WERI-Rb-1 (cell line): ENCODE results near the gene SIGLEC12.

ENCODE experiments used
- DNase-seq: peaks from one replicate; pipeline ENCODE4 v3.0.0-alpha.2; 2020
- H3K27ac ChIP-seq: fragments of 250-450 bp; sonication (Bioruptor Pico); 2 replicates; pipeline ENCODE4 v1.5.1; 2020; ENCODE audit warnings: mild to moderate bottlenecking, moderate library complexity
- H3K27me3 ChIP-seq: fragments of 250-450 bp; sonication (Bioruptor Pico); 2 replicates; pipeline ENCODE4 v1.5.1; 2021; ENCODE audit warnings: mild to moderate bottlenecking, low read depth, moderate library complexity; ENCODE audit not compliant: insufficient read depth, severe bottlenecking
- H3K36me3 ChIP-seq: fragments of 250-450 bp; sonication (Bioruptor Pico); 2 replicates; pipeline ENCODE4 v1.5.1; 2020; ENCODE audit warnings: mild to moderate bottlenecking, moderate library complexity
- H3K4me3 ChIP-seq: 2 replicates; pipeline ENCODE4 v1.5.1; 2011; ENCODE audit warnings: low read depth, mild to moderate bottlenecking, control low read depth, low read length
- H3K9me3 ChIP-seq: fragments of 250-450 bp; sonication (Bioruptor Pico); 2 replicates; pipeline ENCODE4 v1.5.1; 2021; ENCODE audit warnings: mild to moderate bottlenecking, moderate library complexity; ENCODE audit not compliant: severe bottlenecking
- CTCF ChIP-seq: IDR thresholded peaks from 2 replicates; pipeline ENCODE4 v1.5.1; 2011; ENCODE audit warnings: low read depth, mild to moderate bottlenecking, control low read depth, inconsistent platforms, low read length

SIGLEC12 gene

GRCh38 chr19:51547397-51548212 is 46.0 kb upstream of the SIGLEC12 start:
- H3K27me3 ChIP-seq: peaks cover 91% of the 10 kb centered on the region
- no peak for DNase-seq
- no peak overlapping the region for H3K27ac ChIP-seq
- TF ChIP-seq CTCF: no peak
- no peaks in the 10 kb centered on the region for H3K9me3 ChIP-seq
- H3K4me3 ChIP-seq: no peak overlapping the region
- H3K36me3 ChIP-seq: no peaks in the 10 kb centered on the region

GRCh38 chr19:51546650-51547396 is 45.2 kb upstream of the SIGLEC12 start:
- no peak overlapping the region for H3K4me3 ChIP-seq
- no peaks in the 10 kb centered on the region for H3K9me3 ChIP-seq
- H3K27ac ChIP-seq: no peak overlapping the region
- no peak for TF ChIP-seq CTCF
- H3K27me3 ChIP-seq: peaks cover 93% of the 10 kb centered on the region
- no peaks in the 10 kb centered on the region for H3K36me3 ChIP-seq
- DNase-seq: no peak

- Histone ChIP-seq H3K27ac (no peak overlapping the region), H3K9me3 (no peaks in the 10 kb centered on the region), H3K36me3 (no peaks in the 10 kb centered on the region), H3K27me3 (peaks cover 93% of the 10 kb centered on the region), H3K4me3 (no peak overlapping the region)
- DNase-seq: no peak
- TF ChIP-seq CTCF: no peak
Observed at GRCh38 chr19:51546107-51546649, 44.6 kb upstream of the SIGLEC12 start.

- Histone ChIP-seq H3K27ac (no peak overlapping the region), H3K27me3 (peaks cover 95% of the 10 kb centered on the region), H3K4me3 (no peak overlapping the region), H3K36me3 (no peaks in the 10 kb centered on the region), H3K9me3 (no peaks in the 10 kb centered on the region)
- TF ChIP-seq CTCF: no peak
- no peak for DNase-seq
Observed at GRCh38 chr19:51544038-51544437, 42.4 kb upstream of the SIGLEC12 start.

- Histone ChIP-seq H3K36me3 (no peaks in the 10 kb centered on the region), H3K27me3 (peaks cover 97% of the 10 kb centered on the region), H3K4me3 (no peak overlapping the region), H3K27ac (no peak overlapping the region), H3K9me3 (no peaks in the 10 kb centered on the region)
- DNase-seq: no peak
- TF ChIP-seq CTCF: no peak
Observed at GRCh38 chr19:51542699-51543098, 41.1 kb upstream of the SIGLEC12 start.
